IMR-90 (cell line): ENCODE measurements around the gene RIMS3. TPM values are rescaled to one million over a fixed set of nuclear protein-coding genes. Genes with fewer than 3 reads are reported as not detected.

Source experiments
- ATAC-seq: fragments of 200-7000 bp; cut with Tn5 transposase; 2 replicates; pipeline ENCODE4 v1.9.1; 2020; ENCODE audit warnings: low read depth, mild to moderate bottlenecking, moderate library complexity
- BruUV-seq: library from RNA; stranded (reverse); fragments of 400-500 nt; replicated peaks from 2 replicates; lab custom pipeline; 2021; lab: Mats Ljungman, UMichigan
- CTCF ChIA-PET: fragments of 300-600 bp; formaldehyde crosslinking; extraction: SDS; loops from one replicate; lab custom pipeline; 2021; ENCODE audit warnings: antibody characterized with exemption; lab: Yijun Ruan, JAX
- POLR2A ChIA-PET: fragments of 300-600 bp; sonication (Branson Sonifier 250); formaldehyde crosslinking; loops from one replicate; lab custom pipeline; 2022; ENCODE audit warnings: antibody characterized with exemption; ENCODE audit not compliant: unreplicated experiment; lab: Charles Lee
- DNase-seq: peaks from one replicate; pipeline ENCODE4 v3.0.0; 2013
- H2AFZ ChIP-seq: replicated peaks from 2 replicates; pipeline ENCODE3; 2013; ENCODE audit warnings: low read length, mild to moderate bottlenecking; ENCODE audit not compliant: poor library complexity
- H2AK5ac ChIP-seq: 2 replicates; pipeline ENCODE4 v1.6.1; 2013; ENCODE audit warnings: low read depth, low read length, inconsistent platforms
- H2AK9ac ChIP-seq: replicated peaks from 2 replicates; pipeline ENCODE3; 2013; ENCODE audit warnings: mild to moderate bottlenecking, low read depth, low read length, moderate library complexity; ENCODE audit not compliant: poor library complexity
- H2BK120ac ChIP-seq: 2 replicates; pipeline ENCODE4 v1.6.1; 2013; ENCODE audit warnings: low read depth, low read length, inconsistent platforms
- H2BK15ac ChIP-seq: 3 replicates; pipeline ENCODE4 v1.6.1; 2013; ENCODE audit warnings: low read depth, low read length, inconsistent platforms
- H2BK20ac ChIP-seq: 2 replicates; pipeline ENCODE4 v1.6.1; 2013; ENCODE audit warnings: low read depth, mild to moderate bottlenecking, inconsistent platforms, low read length, moderate library complexity
- H2BK5ac ChIP-seq: 2 replicates; pipeline ENCODE4 v1.6.1; 2013; ENCODE audit warnings: mild to moderate bottlenecking, low read depth, low read length, inconsistent platforms; ENCODE audit not compliant: poor library complexity, severe bottlenecking
- H3K14ac ChIP-seq: replicated peaks from 2 replicates; pipeline ENCODE4 v1.6.1; 2013; ENCODE audit warnings: low read depth, low read length, inconsistent platforms
- H3K18ac ChIP-seq: 2 replicates; pipeline ENCODE4 v1.6.1; 2013; ENCODE audit warnings: low read depth, low read length, control low read depth
- H3K23ac ChIP-seq: 2 replicates; pipeline ENCODE4 v1.6.1; 2013; ENCODE audit warnings: low read depth, low read length, inconsistent platforms
- H3K27ac ChIP-seq: 2 replicates; pipeline ENCODE4 v1.5.1; 2013; ENCODE audit warnings: mild to moderate bottlenecking, control low read depth, low read length; ENCODE audit not compliant: insufficient read depth
- H3K27me3 ChIP-seq: 2 replicates; pipeline ENCODE4 v1.6.1; 2013; ENCODE audit warnings: low read length; ENCODE audit not compliant: control insufficient read depth, insufficient read depth
- H3K36me3 ChIP-seq: 2 replicates; pipeline ENCODE4 v1.6.1; 2013; ENCODE audit warnings: low read length, mixed read lengths; ENCODE audit not compliant: control insufficient read depth, insufficient read depth
- H3K4ac ChIP-seq: 2 replicates; pipeline ENCODE4 v1.6.1; 2013; ENCODE audit warnings: low read depth, low read length, inconsistent platforms
- H3K4me1 ChIP-seq: 2 replicates; pipeline ENCODE4 v1.6.1; 2013; ENCODE audit warnings: low read length, mixed read lengths; ENCODE audit not compliant: control insufficient read depth, insufficient read depth
- H3K4me2 ChIP-seq: 2 replicates; pipeline ENCODE4 v1.6.1; 2013; ENCODE audit warnings: low read depth, mild to moderate bottlenecking, control low read depth, low read length, moderate library complexity
- H3K4me3 ChIP-seq: 2 replicates; pipeline ENCODE4 v1.5.1; 2013; ENCODE audit warnings: low read depth, mild to moderate bottlenecking, control low read depth, low read length, moderate library complexity; ENCODE audit not compliant: insufficient read depth
- H3K56ac ChIP-seq: 2 replicates; pipeline ENCODE4 v1.6.1; 2013; ENCODE audit warnings: low read length, inconsistent platforms; ENCODE audit not compliant: insufficient read depth; ENCODE audit errors: extremely low read depth
- H3K79me1 ChIP-seq, 2 experiments: 2 replicates each; pipeline ENCODE4 v1.6.1; 2013; ENCODE audit warnings: low read length in 2 of 2, inconsistent platforms in 1 of 2, low read depth in 1 of 2
- H3K9ac ChIP-seq: 2 replicates; pipeline ENCODE4 v1.6.1; 2013; ENCODE audit warnings: low read depth, low read length, control low read depth
- H3K9me1 ChIP-seq: 2 replicates; pipeline ENCODE4 v1.6.1; 2013; ENCODE audit warnings: low read length, inconsistent platforms; ENCODE audit not compliant: insufficient read depth
- H3K9me3 ChIP-seq: 2 replicates; pipeline ENCODE4 v1.6.1; 2013; ENCODE audit warnings: low read length; ENCODE audit not compliant: control insufficient read depth, insufficient read depth
- H4K20me1 ChIP-seq: 2 replicates; pipeline ENCODE4 v1.6.1; 2013; ENCODE audit warnings: low read length, inconsistent platforms; ENCODE audit not compliant: insufficient read depth
- H4K5ac ChIP-seq: 2 replicates; pipeline ENCODE4 v1.6.1; 2013; ENCODE audit warnings: mild to moderate bottlenecking, low read depth, low read length, control low read depth
- H4K8ac ChIP-seq, 2 experiments: 2 replicates each; pipeline ENCODE4 v1.6.1; 2013; ENCODE audit warnings: low read depth in 2 of 2, low read length in 2 of 2, control low read depth in 1 of 2, inconsistent platforms in 1 of 2
- H4K91ac ChIP-seq: 2 replicates; pipeline ENCODE4 v1.6.1; 2013; ENCODE audit warnings: low read depth, low read length, inconsistent platforms; ENCODE audit not compliant: insufficient read depth
- BHLHE40 ChIP-seq: fragments of 150-350 bp; IDR thresholded peaks from 2 replicates; pipeline ENCODE4 v1.6.1; 2016; ENCODE audit warnings: mild to moderate bottlenecking, low read depth, low read length
- CEBPB ChIP-seq: IDR thresholded peaks from 2 replicates; pipeline ENCODE4 v1.6.1; 2012; ENCODE audit warnings: low read depth, low read length, improper control_type of control experiment
- CHD1 ChIP-seq: IDR thresholded peaks from 2 replicates; pipeline ENCODE4 v1.6.1; 2012; ENCODE audit warnings: low read depth, low read length, improper control_type of control experiment
- FOS ChIP-seq: fragments of 150-350 bp; IDR thresholded peaks from 2 replicates; pipeline ENCODE4 v1.6.1; 2016; ENCODE audit warnings: low read depth, low read length
- MAFK ChIP-seq: IDR thresholded peaks from 2 replicates; pipeline ENCODE4 v1.6.1; 2012; ENCODE audit warnings: low read depth, low read length, improper control_type of control experiment
- MAZ ChIP-seq: IDR thresholded peaks from 2 replicates; pipeline ENCODE4 v1.6.1; 2012; ENCODE audit warnings: low read depth, mild to moderate bottlenecking, low read length, improper control_type of control experiment, moderate library complexity, borderline replicate concordance
- MXI1 ChIP-seq: IDR thresholded peaks from 2 replicates; pipeline ENCODE4 v1.6.1; 2012; ENCODE audit warnings: low read depth, mild to moderate bottlenecking, low read length, moderate library complexity, borderline replicate concordance
- NFE2L2 ChIP-seq: fragments of 150-350 bp; IDR thresholded peaks from 2 replicates; pipeline ENCODE4 v1.6.1; 2016; ENCODE audit warnings: low read depth, mild to moderate bottlenecking, low read length
- POLR2A ChIP-seq: IDR thresholded peaks from 2 replicates; pipeline ENCODE4 v1.6.1; 2012; ENCODE audit warnings: mild to moderate bottlenecking, low read depth, low read length
- RAD21 ChIP-seq: IDR thresholded peaks from 2 replicates; pipeline ENCODE4 v1.6.1; 2012; ENCODE audit warnings: low read length, improper control_type of control experiment
- RCOR1 ChIP-seq: IDR thresholded peaks from 2 replicates; pipeline ENCODE4 v1.6.1; 2012; ENCODE audit warnings: mild to moderate bottlenecking, low read length, improper control_type of control experiment; ENCODE audit not compliant: insufficient replicate concordance
- RFX5 ChIP-seq: IDR thresholded peaks from 2 replicates; pipeline ENCODE4 v1.8.0; 2012; ENCODE audit warnings: low read depth, mild to moderate bottlenecking, low read length, moderate library complexity
- SMC3 ChIP-seq: fragments of 150-350 bp; IDR thresholded peaks from 2 replicates; pipeline ENCODE4 v1.6.1; 2016; ENCODE audit warnings: low read depth, mild to moderate bottlenecking, antibody characterized with exemption, low read length, moderate library complexity
- WGBS, 2 experiments: methylation state at CpG; one replicate each; pipeline versions ENCODE4 v1.1.5 to v1.1.7; 2013; ENCODE audit warnings: missing lambda C conversion rate in 2 of 2; ENCODE audit not compliant: insufficient read length in 1 of 2; ENCODE audit errors: extremely low coverage in 2 of 2; 5-methylcytosine and 5-hydroxymethylcytosine counted together
- dilution Hi-C: fragments of 300-500 bp; cut with HindIII; formaldehyde crosslinking; loops from one replicate; pipeline ENCODE4 v1.14.3; 2018; ENCODE audit warnings: low sequenced_read_pairs; ENCODE audit not compliant: unreplicated experiment
- in situ Hi-C: fragments of 300-500 bp; cut with MboI; formaldehyde crosslinking; loops from 3 replicates; pipeline ENCODE4 v1.14.3; 2019; ENCODE audit warnings: low sequenced_read_pairs, inconsistent platforms, mixed read lengths
- intact Hi-C: fragments of 100-400 bp; cut with micrococcal nuclease; formaldehyde crosslinking; loops from 2 replicates; pipeline ENCODE4 v1.10.0; 2022
- polyA plus RNA-seq, 3 experiments: library from polyadenylated mRNA; depleted of rRNA; stranded (reverse); fragments of >200 nt; gene quantifications; 2 replicates each; pipeline ENCODE4 v1.2.3, GENCODE V29; 2012; ENCODE audit warnings: low replicate concordance in 1 of 3
- total RNA-seq: library from RNA; depleted of rRNA; stranded (reverse); fragments of >200 nt; gene quantifications from 2 replicates; pipeline ENCODE4 v1.2.3, GENCODE V29; 2012
- TF ChIP-seq, protein P1 (sequence below): conservative IDR thresholded peaks from 2 replicates; pipeline ENCODE4 v1.5.1; 2012; ENCODE audit warnings: mild to moderate bottlenecking, low read depth, low read length, improper control_type of control experiment
- TF ChIP-seq, protein P2 (sequence below): fragments of 150-350 bp; IDR thresholded peaks from 2 replicates; pipeline ENCODE4 v1.6.1; 2016; ENCODE audit warnings: low read depth, mild to moderate bottlenecking, low read length, moderate library complexity, borderline replicate concordance
- TF ChIP-seq, protein P3 (sequence below): fragments of 150-350 bp; IDR thresholded peaks from 2 replicates; pipeline ENCODE4 v1.6.1; 2017; ENCODE audit warnings: mild to moderate bottlenecking, antibody characterized with exemption, low read length, low read depth

Gene RIMS3
- total and polyA plus RNA-seq, 2 of the 4 experiments (the other 2 are of a cell fraction), result 0.10 to 0.36 TPM

DNA sequence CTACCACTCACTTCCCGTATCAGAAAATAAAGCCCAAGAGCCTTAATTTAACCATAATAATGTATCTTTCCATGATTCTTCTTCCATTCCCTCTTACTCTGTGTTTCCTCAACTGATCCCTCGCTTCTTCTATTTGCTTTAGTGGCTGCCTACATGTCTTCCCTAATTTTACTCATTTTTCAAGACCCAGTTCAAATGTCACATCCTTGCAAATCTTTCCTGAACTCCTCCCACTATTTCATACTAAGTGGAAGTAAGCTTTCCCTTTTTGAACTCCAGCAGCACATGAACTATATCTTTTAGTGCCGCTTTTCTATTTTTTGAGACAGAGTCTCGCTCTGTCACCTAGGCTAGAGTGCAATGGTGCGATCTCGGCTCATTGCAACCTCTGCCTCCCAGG is 22.2 kb upstream of the RIMS3 start:
- no peak for TF ChIP-seq SMC3
- no peak for TF ChIP-seq RCOR1
- no peak for TF ChIP-seq CHD1
- TF ChIP-seq RFX5, result no peak
- TF ChIP-seq BHLHE40, result no peak
- TF ChIP-seq, protein P1, sequence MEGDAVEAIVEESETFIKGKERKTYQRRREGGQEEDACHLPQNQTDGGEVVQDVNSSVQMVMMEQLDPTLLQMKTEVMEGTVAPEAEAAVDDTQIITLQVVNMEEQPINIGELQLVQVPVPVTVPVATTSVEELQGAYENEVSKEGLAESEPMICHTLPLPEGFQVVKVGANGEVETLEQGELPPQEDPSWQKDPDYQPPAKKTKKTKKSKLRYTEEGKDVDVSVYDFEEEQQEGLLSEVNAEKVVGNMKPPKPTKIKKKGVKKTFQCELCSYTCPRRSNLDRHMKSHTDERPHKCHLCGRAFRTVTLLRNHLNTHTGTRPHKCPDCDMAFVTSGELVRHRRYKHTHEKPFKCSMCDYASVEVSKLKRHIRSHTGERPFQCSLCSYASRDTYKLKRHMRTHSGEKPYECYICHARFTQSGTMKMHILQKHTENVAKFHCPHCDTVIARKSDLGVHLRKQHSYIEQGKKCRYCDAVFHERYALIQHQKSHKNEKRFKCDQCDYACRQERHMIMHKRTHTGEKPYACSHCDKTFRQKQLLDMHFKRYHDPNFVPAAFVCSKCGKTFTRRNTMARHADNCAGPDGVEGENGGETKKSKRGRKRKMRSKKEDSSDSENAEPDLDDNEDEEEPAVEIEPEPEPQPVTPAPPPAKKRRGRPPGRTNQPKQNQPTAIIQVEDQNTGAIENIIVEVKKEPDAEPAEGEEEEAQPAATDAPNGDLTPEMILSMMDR, result no peak
- TF ChIP-seq RAD21, result no peak
- no peak for TF ChIP-seq FOS
- TF ChIP-seq, protein P2, sequence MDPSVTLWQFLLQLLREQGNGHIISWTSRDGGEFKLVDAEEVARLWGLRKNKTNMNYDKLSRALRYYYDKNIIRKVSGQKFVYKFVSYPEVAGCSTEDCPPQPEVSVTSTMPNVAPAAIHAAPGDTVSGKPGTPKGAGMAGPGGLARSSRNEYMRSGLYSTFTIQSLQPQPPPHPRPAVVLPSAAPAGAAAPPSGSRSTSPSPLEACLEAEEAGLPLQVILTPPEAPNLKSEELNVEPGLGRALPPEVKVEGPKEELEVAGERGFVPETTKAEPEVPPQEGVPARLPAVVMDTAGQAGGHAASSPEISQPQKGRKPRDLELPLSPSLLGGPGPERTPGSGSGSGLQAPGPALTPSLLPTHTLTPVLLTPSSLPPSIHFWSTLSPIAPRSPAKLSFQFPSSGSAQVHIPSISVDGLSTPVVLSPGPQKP, result no peak
- TF ChIP-seq MXI1, result no peak
- no peak for TF ChIP-seq NFE2L2
- TF ChIP-seq MAFK, result no peak
- TF ChIP-seq POLR2A, result no peak
- no peak for TF ChIP-seq MAZ
- no peak for TF ChIP-seq CEBPB
- TF ChIP-seq, protein P3, sequence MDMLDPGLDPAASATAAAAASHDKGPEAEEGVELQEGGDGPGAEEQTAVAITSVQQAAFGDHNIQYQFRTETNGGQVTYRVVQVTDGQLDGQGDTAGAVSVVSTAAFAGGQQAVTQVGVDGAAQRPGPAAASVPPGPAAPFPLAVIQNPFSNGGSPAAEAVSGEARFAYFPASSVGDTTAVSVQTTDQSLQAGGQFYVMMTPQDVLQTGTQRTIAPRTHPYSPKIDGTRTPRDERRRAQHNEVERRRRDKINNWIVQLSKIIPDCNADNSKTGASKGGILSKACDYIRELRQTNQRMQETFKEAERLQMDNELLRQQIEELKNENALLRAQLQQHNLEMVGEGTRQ, result no peak
- WGBS, 2 experiments, result no CpG with 5 or more reads among the region's 6 CpGs
- in situ Hi-C loops (no loop called here), dilution Hi-C loops (no loop called here), intact Hi-C loops (no loop called here)
- Histone ChIP-seq H3K4me3 (no peak overlapping the region), H3K27me3 (no peaks in the 10 kb centered on the region), H3K36me3 (peaks cover 2% of the 10 kb centered on the region; the same call in 1 of the 2 replicates), H3K18ac (no peak overlapping the region), H2BK5ac (no peak overlapping the region), H3K27ac (no peak overlapping the region), H3K9me3 (no peaks in the 10 kb centered on the region; the same call in 1 of the 2 replicates), H3K9ac (no peak overlapping the region), H3K23ac (no peak overlapping the region), H4K8ac (no peak overlapping the region), H3K4ac (no peak overlapping the region), H3K79me1 (peaks cover 21 to 26% of the 10 kb centered on the region in 2 experiments), H3K14ac (no peak overlapping the region), H2BK20ac (no peak overlapping the region), H3K9me1 (no peaks in the 10 kb centered on the region; the same call in 1 of the 2 replicates), H2AK9ac (no peak overlapping the region), H2AFZ (no peak overlapping the region), H4K20me1 (peaks cover 3% of the 10 kb centered on the region; the same call in 1 of the 2 replicates), H2BK120ac (no peak overlapping the region), H3K4me1 (no peaks in the 10 kb centered on the region), H3K56ac (no peak overlapping the region), H4K91ac (no peak overlapping the region), H4K5ac (no peak overlapping the region), H3K4me2 (no peak overlapping the region), H2BK15ac (no peak overlapping the region), H2AK5ac (no peak overlapping the region)
- ATAC-seq, result no peak
- DNase-seq, result no peak
- ChIA-PET CTCF (no interaction called here), POLR2A (no interaction called here)
- no TSS peak for BruUV-seq
